Astrocyte of the spinal cord (primary cell): ENCODE measurements around the gene ANKRD62.
"Not testable (repeated sequence)": the region's sequence is repeated elsewhere in the genome, so short reads cannot be mapped to it uniquely, and the experiment has no call there.

ENCODE experiments used
- DNase-seq: peaks from one replicate; pipeline ENCODE4 v3.0.0; 2011; ENCODE audit warnings: low read depth, low spot score
- H3K4me3 ChIP-seq: 2 replicates; pipeline ENCODE4 v1.5.1; 2011; ENCODE audit warnings: low read depth, mild to moderate bottlenecking, low read length, moderate library complexity
- in situ Hi-C: cut with HindIII; loops from 2 replicates; pipeline ENCODE4 v1.10.0; 2017; ENCODE audit warnings: low sequenced_read_pairs
- TF ChIP-seq, protein P1 (sequence below): IDR thresholded peaks from 2 replicates; pipeline ENCODE4 v1.5.1; 2012; ENCODE audit warnings: low read depth, mild to moderate bottlenecking, low read length, inconsistent platforms

ANKRD62 gene

DNA sequence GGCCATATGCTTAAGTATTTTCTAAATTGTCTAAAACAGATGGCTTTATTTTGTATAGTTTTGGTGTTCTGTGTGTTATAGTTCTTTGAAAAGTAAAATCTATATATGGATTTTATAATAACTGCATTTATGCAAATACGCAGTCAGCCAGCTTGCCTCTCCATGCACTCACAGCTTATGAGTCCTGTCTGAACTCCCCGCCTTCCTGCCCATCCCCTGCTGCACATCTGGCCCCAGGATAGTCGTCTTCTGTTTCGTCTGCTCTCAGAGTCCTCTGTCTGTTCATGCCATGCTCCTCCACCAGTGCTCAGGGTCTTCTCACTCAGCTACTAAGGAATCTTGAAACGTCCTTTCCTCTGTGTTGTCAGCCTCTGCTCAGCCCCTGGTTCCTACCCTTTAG, 28.2 kb upstream of the ANKRD62 start:
- no peak for DNase-seq
- TF ChIP-seq, protein P1, sequence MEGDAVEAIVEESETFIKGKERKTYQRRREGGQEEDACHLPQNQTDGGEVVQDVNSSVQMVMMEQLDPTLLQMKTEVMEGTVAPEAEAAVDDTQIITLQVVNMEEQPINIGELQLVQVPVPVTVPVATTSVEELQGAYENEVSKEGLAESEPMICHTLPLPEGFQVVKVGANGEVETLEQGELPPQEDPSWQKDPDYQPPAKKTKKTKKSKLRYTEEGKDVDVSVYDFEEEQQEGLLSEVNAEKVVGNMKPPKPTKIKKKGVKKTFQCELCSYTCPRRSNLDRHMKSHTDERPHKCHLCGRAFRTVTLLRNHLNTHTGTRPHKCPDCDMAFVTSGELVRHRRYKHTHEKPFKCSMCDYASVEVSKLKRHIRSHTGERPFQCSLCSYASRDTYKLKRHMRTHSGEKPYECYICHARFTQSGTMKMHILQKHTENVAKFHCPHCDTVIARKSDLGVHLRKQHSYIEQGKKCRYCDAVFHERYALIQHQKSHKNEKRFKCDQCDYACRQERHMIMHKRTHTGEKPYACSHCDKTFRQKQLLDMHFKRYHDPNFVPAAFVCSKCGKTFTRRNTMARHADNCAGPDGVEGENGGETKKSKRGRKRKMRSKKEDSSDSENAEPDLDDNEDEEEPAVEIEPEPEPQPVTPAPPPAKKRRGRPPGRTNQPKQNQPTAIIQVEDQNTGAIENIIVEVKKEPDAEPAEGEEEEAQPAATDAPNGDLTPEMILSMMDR = no peak
- H3K4me3 ChIP-seq = no peak overlapping the region
- in situ Hi-C loops = no loop called here

DNA sequence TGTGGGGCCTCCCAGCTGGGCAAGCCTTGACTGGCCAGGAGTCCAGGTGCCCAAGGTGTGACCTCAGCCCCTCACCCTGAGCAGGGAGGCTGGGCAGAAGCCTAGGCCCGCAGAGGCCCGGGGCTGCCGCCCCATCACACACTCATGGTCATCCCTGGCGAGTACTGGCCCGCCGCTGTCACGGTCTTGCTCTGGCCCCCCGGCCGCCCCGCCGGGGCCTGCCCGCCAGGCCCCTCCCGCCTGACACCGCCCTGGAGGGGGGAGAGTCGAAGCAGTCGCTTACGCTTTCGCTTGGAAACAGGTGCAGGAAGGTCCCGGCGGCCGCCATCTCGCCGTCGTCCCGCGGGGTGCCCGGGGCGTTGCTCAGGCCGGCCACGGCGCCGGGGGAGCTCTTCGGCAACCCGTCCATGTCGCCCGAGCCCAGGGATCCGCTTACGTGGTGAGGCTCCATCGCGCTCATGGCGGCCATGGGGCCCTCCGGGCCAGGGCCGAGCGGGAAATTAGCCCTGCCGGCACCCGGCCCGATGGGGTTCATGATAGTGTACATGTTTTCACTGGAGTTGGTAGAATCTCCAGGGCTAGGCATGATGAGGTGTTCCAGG, 26.6 kb upstream of the ANKRD62 start:
- in situ Hi-C loops = no loop called here
- TF ChIP-seq, protein P1 = no peak
- H3K4me3 ChIP-seq = no peak overlapping the region
- DNase-seq = no peak

DNA sequence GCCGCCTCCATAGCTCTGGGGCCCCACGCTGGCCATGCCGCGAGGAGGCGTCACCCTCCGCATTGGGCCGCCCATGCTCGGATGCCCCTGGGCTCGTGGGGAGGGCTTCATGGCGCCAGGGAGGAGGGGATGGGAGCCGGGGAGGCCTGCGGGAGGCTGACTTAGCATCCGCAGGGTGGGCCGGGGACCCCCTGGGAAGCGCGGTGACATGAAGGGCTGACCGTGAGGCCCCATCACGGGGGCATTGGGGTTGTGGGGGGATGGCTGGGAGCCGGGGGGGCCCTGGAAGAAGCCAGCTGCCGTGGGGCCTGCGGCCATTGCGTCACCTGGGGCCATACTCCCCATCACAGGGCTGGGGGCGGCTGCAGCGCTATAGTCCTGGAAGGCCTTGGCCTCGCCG, 26.0 kb upstream of the ANKRD62 start:
- no peak overlapping the region for H3K4me3 ChIP-seq
- TF ChIP-seq, protein P1 = no peak
- in situ Hi-C loops = no loop called here
- no peak for DNase-seq

DNA sequence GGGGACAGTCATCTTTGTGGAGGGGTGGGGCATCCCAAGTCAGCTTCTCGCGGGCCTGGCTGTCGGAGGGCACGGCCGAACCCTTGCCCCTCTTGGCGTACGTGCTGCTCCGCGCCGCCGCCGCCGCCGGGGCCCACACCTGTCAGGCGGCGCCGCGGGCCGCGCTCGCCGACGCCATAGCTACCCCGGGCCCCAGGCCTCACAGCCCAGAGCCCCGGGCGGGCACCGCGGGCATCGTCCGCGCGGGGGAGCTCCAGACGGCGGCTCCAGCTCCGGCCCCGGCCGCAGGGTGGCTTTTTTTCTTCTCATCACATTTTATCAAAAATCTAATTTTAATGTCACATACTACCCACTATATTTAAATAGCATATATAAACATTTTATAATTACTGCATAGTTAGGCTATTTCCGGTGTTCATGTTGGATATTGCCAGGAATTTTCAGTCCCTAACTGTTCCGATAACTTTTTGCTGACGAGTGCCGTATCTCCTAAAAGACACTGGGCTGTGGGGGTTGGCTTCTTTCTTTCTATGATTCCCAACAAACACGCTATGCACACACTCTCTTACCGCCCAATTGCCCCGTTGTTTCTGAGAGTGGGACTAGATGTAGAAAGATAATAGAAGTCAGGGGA, 25.2 kb upstream of the ANKRD62 start:
- H3K4me3 ChIP-seq = not testable (repeated sequence)

DNA sequence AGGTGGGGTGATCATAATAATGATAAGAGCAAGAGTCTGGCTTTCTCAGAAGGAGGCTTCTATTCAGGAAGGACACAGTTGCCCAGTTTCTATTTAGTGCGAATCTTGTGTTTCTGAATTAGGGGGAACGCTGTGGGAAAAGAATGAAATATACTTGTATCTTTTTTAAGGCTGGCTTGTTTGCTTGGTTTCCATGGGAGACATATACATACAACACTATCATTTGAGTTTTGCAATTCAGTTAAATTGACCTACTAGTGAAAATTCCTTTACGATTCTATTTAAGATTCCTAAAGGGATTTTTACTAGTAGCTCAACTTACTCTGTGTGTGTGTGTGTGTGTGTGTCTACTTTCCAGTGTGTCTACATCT, 24.7 kb upstream of the ANKRD62 start:
- TF ChIP-seq, protein P1 = no peak
- in situ Hi-C loops = no loop called here
- no peak overlapping the region for H3K4me3 ChIP-seq
- no peak for DNase-seq

More for the DNA sequence above, 25.2 kb upstream of the ANKRD62 start:
- in situ Hi-C loops, DNase-seq: not testable (repeated sequence)

DNA sequence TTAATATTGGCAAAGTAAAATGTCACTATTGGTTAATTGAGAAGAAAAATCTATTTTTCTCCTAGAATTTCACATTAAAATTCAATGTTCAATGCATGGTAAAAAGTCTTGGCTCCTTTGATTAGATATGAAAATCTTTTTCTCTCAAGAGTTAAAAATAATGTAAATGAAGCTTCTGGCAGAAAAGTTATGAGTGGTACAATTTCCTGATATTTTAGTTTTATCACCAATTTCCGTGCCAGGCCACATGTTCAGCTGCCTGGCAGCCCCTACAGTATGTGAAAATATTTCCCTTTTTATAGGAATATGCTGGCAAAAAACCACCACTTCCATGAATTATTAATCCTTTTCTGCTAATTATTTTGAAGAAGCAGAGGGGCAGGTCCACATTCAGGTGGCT, 22.6 kb upstream of the ANKRD62 start:
- DNase-seq, in situ Hi-C loops, H3K4me3 ChIP-seq: not testable (repeated sequence)

DNA sequence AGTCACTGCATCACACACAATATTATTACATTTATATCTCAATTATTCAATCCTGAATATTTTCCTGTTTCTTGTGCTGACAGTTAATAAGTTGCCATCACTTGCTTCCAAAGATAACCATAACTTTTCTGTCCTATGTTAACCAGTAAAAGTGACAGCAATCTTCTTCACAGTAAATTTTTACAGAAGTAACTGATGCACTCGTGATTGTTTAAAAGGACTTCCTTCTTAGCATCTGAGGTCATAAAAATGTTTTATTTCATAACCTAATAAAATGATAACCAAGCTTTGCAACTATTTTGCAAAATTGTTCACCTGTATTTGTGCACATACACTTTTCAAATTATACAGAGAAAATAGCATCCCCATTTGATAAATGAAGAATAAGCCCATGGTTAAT, 20.6 kb upstream of the ANKRD62 start:
- no peak for DNase-seq
- in situ Hi-C loops = no loop called here

More for the DNA sequence above, 20.6 kb upstream of the ANKRD62 start:
- H3K4me3 ChIP-seq = no peak overlapping the region
- TF ChIP-seq, protein P1 = no peak
